Measurements from ENCODE around the gene SLC22A2.

SLC22A2 gene

DNA sequence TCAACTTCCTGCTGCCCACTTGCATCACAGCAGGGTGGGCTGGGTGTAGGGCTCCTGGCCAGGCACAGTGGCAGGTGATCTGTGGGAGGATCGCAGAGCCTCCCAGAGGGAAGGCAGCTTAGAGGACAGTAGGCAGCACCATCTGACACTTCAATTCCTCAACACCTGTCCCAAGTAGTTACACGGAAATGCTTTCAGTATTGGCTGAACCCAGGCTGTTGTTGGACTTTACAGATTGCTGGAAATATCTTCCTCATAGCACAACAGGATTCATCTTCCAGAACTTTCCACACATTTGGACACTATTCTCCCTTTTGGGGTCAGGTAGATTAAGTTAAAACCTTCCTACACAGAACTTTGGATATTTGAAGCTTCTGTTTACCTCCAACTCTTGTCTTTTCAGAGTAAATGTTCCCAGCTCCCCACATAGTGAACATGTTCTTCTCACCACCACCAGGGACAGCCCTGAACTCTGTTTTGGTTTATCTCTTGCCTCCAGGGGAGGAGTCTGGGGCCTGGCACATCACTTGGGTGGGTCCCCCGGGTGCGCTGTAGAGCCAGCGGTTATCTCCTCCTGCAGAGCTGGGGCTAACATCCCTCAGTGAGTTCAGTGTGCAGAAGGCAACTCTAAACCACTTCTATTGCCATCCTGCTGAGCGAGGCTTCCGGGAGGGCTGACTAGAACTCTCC, 3.5 kb upstream of the SLC22A2 start (continued):
- TF ChIP-seq SP2 (tag by site-specific recombination; IDR thresholded peaks at IDR 0.05) = no peak
- no peak for TF ChIP-seq ZNF629 (tag by site-specific recombination; IDR thresholded peaks at IDR 0.05)
- TF ChIP-seq ZNF561 (tag by site-specific recombination; IDR thresholded peaks at IDR 0.05; ENCODE audit: borderline replicate concordance) = 0 out of 2 replicates have a peak, but pooled peaks have one; percentile 53
- no peak for TF ChIP-seq BCL11B (tag by site-specific recombination; IDR thresholded peaks at IDR 0.05; ENCODE audit: low read depth)
- peak; percentile 64; the same call in 1 of the 2 replicates for TF ChIP-seq ZNF423 (tag by site-specific recombination; IDR thresholded peaks at IDR 0.05)
- TF ChIP-seq SP7 (tag by site-specific recombination; IDR thresholded peaks at IDR 0.05) = no peak
- 0 out of 2 replicates have a peak, but pooled peaks have one; percentile 26 for TF ChIP-seq OSR2 (tag by site-specific recombination; IDR thresholded peaks at IDR 0.05)
- TF ChIP-seq ZNF626 (tag by site-specific recombination; IDR thresholded peaks at IDR 0.05) = no peak
- TF ChIP-seq, protein P1, sequence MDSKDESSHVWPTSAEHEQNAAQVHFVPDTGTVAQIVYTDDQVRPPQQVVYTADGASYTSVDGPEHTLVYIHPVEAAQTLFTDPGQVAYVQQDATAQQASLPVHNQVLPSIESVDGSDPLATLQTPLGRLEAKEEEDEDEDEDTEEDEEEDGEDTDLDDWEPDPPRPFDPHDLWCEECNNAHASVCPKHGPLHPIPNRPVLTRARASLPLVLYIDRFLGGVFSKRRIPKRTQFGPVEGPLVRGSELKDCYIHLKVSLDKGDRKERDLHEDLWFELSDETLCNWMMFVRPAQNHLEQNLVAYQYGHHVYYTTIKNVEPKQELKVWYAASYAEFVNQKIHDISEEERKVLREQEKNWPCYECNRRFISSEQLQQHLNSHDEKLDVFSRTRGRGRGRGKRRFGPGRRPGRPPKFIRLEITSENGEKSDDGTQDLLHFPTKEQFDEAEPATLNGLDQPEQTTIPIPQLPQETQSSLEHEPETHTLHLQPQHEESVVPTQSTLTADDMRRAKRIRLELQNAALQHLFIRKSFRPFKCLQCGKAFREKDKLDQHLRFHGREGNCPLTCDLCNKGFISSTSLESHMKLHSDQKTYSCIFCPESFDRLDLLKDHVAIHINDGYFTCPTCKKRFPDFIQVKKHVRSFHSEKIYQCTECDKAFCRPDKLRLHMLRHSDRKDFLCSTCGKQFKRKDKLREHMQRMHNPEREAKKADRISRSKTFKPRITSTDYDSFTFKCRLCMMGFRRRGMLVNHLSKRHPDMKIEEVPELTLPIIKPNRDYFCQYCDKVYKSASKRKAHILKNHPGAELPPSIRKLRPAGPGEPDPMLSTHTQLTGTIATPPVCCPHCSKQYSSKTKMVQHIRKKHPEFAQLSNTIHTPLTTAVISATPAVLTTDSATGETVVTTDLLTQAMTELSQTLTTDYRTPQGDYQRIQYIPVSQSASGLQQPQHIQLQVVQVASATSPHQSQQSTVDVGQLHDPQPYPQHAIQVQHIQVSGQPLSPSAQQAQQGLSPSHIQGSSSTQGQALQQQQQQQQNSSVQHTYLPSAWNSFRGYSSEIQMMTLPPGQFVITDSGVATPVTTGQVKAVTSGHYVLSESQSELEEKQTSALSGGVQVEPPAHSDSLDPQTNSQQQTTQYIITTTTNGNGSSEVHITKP (tag by site-specific recombination; IDR thresholded peaks at IDR 0.05) = 0 out of 2 replicates have a peak, but pooled peaks have one; percentile 18

GRCh38 chr6:160260803-160261450, 2.3 kb upstream of the SLC22A2 start:
- ChIA-PET POLR2A (no interaction called here), CTCF (interaction anchor here (0.6 kb wide), 1 partner anchor 630 kb away, joined by 3 read pairs; no protein-coding TSS in a partner anchor)
- no peak for TF ChIP-seq ZNF529 (tag by site-specific recombination; IDR thresholded peaks at IDR 0.05; ENCODE audit: insufficient replicate concordance)
- TF ChIP-seq, protein P2, sequence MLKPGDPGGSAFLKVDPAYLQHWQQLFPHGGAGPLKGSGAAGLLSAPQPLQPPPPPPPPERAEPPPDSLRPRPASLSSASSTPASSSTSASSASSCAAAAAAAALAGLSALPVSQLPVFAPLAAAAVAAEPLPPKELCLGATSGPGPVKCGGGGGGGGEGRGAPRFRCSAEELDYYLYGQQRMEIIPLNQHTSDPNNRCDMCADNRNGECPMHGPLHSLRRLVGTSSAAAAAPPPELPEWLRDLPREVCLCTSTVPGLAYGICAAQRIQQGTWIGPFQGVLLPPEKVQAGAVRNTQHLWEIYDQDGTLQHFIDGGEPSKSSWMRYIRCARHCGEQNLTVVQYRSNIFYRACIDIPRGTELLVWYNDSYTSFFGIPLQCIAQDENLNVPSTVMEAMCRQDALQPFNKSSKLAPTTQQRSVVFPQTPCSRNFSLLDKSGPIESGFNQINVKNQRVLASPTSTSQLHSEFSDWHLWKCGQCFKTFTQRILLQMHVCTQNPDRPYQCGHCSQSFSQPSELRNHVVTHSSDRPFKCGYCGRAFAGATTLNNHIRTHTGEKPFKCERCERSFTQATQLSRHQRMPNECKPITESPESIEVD (tag by site-specific recombination; IDR thresholded peaks at IDR 0.05) = peak; percentile 62; the same call in 1 of the 2 replicates
- peak; percentile 85 for TF ChIP-seq ZIC2 (tag by site-specific recombination; IDR thresholded peaks at IDR 0.05)
- no peak for TF ChIP-seq ZEB2 (tag by site-specific recombination; IDR thresholded peaks at IDR 0.05)
- TF ChIP-seq ZNF600 (tag by site-specific recombination; IDR thresholded peaks at IDR 0.05) = peak; percentile 39; the same call in 1 of the 2 replicates
- TF ChIP-seq ZNF792 (tag by site-specific recombination; IDR thresholded peaks at IDR 0.05) = no peak
- TF ChIP-seq PRDM1 (tag by site-specific recombination; IDR thresholded peaks at IDR 0.05) = no peak
- no peak for TF ChIP-seq ZNF654 (tag by site-specific recombination; IDR thresholded peaks at IDR 0.05; ENCODE audit: low read depth)
- no peak for TF ChIP-seq ZNF2 (tag by site-specific recombination; IDR thresholded peaks at IDR 0.05)
- peak; percentile 52; the same call in 1 of the 2 replicates for TF ChIP-seq FEZF1 (tag by site-specific recombination; IDR thresholded peaks at IDR 0.05)
- TF ChIP-seq ZNF560 (tag by site-specific recombination; IDR thresholded peaks at IDR 0.05; ENCODE audit: borderline replicate concordance) = no peak
- no peak for TF ChIP-seq ZNF621 (tag by site-specific recombination; IDR thresholded peaks at IDR 0.05)
- TF ChIP-seq, protein P3, sequence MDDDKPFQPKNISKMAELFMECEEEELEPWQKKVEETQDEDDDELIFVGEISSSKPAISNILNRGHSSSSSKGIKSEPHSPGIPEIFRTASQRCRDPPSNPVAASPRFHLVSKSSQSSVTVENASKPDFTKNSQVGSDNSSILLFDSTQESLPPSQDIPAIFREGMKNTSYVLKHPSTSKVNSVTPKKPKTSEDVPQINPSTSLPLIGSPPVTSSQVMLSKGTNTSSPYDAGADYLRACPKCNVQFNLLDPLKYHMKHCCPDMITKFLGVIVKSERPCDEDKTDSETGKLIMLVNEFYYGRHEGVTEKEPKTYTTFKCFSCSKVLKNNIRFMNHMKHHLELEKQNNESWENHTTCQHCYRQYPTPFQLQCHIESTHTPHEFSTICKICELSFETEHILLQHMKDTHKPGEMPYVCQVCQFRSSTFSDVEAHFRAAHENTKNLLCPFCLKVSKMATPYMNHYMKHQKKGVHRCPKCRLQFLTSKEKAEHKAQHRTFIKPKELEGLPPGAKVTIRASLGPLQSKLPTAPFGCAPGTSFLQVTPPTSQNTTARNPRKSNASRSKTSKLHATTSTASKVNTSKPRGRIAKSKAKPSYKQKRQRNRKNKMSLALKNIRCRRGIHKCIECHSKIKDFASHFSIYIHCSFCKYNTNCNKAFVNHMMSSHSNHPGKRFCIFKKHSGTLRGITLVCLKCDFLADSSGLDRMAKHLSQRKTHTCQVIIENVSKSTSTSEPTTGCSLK (tag by site-specific recombination; IDR thresholded peaks at IDR 0.05) = no peak
- TF ChIP-seq SALL2 (tag by site-specific recombination; IDR thresholded peaks at IDR 0.05; ENCODE audit: borderline replicate concordance) = no peak
- TF ChIP-seq KLF8 (tag by site-specific recombination; IDR thresholded peaks at IDR 0.05) = peak; percentile 50; the same call in 1 of the 2 replicates
- TF ChIP-seq ZNF248 (tag by site-specific recombination; IDR thresholded peaks at IDR 0.05) = no peak
- TF ChIP-seq SP7 (tag by site-specific recombination; IDR thresholded peaks at IDR 0.05) = peak; percentile 35; the same call in 1 of the 2 replicates
- no peak for TF ChIP-seq ZBTB17 (tag by site-specific recombination; IDR thresholded peaks at IDR 0.05)
- no peak for TF ChIP-seq ZBTB1 (tag by site-specific recombination; IDR thresholded peaks at IDR 0.05)
- TF ChIP-seq ZNF561 (tag by site-specific recombination; IDR thresholded peaks at IDR 0.05; ENCODE audit: borderline replicate concordance) = 0 out of 2 replicates have a peak, but pooled peaks have one; percentile 47
- no peak for TF ChIP-seq ZNF514 (tag by site-specific recombination; IDR thresholded peaks at IDR 0.05)
- TF ChIP-seq ZNF707 (tag by site-specific recombination; IDR thresholded peaks at IDR 0.05) = no peak

More at GRCh38 chr6:160260803-160261450, 2.3 kb upstream of the SLC22A2 start:
- no peak overlapping the region for H3K4me3 ChIP-seq (ENCODE audit: low read depth, low read length)
- no peak overlapping the region for H3K27ac ChIP-seq (ENCODE audit: extremely low read depth, low read depth, low read length)
- peaks cover 15% of the 10 kb centered on the region for H3K4me1 ChIP-seq (ENCODE audit: control insufficient read depth, insufficient read depth, low read length)
- H3K36me3 ChIP-seq (ENCODE audit: control insufficient read depth in 2 of 2, insufficient read depth in 1 of 2, low read length in 2 of 2) = no peaks in the 10 kb centered on the region
- no peaks in the 10 kb centered on the region for H3K9me3 ChIP-seq (ENCODE audit: control insufficient read depth, insufficient read depth, low read depth, low read length)
